ENCODE data around the gene SLC22A7.
"Not testable (repeated sequence)": the region's sequence is repeated elsewhere in the genome, so short reads cannot be mapped to it uniquely, and the experiment has no call there.

SLC22A7 gene

GRCh38 chr6:43301081-43301870 lies 3.2 kb downstream of the SLC22A7 start:
- no peak for DNase-seq (ENCODE audit: low read depth)

- no peak for DNase-seq (ENCODE audit: low read depth)
These were observed 4.1 kb downstream of the SLC22A7 start for GRCh38 chr6:43302126-43302525.

DNA sequence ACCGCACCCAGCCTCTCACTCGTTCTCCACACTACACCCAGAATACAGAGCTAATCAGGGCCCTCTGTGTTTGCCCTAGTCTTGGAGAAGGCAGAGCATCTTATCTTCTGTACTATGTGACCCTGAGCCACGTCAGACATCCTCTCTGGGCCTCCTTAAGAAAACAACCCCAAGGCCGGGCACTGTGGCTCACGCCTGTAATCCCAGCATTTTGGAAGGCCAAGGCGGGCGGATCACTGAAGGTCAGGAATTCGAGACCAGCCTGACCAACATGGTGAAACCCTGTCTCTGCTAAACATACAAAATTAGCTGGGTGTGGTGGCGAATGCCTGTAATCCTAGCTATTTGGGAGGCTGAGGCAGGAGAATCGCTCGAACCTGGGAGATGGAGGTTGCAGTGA lies 4.9 kb downstream of the SLC22A7 start:
- DNase-seq (ENCODE audit: low read depth), result not testable (repeated sequence)

- DNase-seq (ENCODE audit: low read depth), result no peak
These were observed 5.8 kb downstream of the SLC22A7 start for GRCh38 chr6:43303751-43304331.

GRCh38 chr6:43304361-43304760 lies 6.3 kb downstream of the SLC22A7 start:
- DNase-seq (ENCODE audit: low read depth), result no peak

- DNase-seq (ENCODE audit: low read depth), result no peak
These were observed 6.8 kb downstream of the SLC22A7 start for GRCh38 chr6:43304882-43305281.

DNA sequence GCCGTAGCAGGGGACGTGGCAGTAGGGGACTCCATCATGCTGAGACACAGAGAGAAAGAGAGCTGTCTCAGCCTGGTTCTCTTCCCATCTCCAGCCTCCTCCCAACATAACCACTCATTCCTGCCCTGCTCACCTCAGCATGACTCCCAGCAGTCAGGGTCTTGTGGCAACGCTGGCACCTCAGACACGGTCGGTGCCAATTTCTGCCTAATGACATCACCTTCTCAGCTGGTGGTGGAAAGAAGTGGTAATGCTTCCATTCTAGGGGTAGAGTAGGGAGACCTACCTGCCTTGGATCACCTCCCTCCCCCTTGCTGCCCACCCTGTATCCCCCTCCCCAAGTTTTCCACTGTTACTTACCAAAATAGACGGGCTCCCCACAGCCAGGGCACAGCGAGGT lies 8.0 kb downstream of the SLC22A7 start:
- no peak for DNase-seq (ENCODE audit: low read depth)

- DNase-seq (ENCODE audit: low read depth), result no peak
These were observed 9.5 kb downstream of the SLC22A7 start for GRCh38 chr6:43307451-43308100.

GRCh38 chr6:43308101-43308989 lies 10.3 kb downstream of the SLC22A7 start, which contains the start of gene CRIP3:
CRIP3 (minus strand) TSS chr6:43308826; CDS start chr6:43308792, 34 bp downstream.
- DNase-seq (ENCODE audit: low read depth), result peak; percentile 34

DNA sequence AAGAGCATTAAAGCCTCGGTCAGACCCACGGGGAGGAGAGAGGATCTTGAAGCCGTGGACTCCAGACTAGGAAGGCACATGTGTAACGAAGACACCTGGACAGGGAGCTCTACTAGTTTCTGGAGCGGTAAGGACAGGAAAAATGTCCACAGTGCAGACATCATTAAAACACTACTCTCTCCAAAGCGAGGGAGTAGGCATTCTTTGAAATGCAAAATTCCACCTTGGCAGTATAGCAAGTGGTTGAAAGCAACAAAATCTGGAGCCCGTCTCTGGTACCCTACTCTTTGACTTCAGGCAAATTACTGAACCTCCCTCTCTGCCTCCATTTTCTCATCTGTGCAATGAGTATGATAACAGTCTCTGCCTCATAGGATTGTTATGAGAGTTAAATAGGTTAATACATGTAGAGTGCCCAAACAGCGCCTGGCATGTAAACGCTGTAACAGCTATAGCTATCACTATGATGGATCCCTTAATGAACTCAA lies 11.0 kb downstream of the SLC22A7 start:
- DNase-seq (ENCODE audit: low read depth), result no peak

- DNase-seq (ENCODE audit: low read depth), result no peak
These were observed 12.1 kb downstream of the SLC22A7 start for GRCh38 chr6:43310134-43310533.

DNA sequence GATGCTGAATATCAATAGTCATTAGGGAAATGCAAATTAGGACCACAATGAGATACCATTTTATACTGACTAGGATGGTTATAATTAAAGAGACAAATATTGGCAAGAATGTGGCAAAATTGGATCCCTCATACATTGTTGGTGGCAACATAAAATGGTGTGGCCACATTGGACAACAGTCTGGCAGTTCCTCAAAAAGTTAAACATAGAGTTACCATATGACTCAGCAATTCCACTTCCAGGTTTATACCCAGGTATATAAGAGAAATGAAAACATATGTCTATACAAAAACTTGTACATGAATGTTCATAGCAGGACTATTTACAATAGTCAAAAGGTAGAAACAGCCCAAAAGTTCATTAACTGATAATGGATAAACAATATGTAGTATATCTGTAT lies 12.6 kb downstream of the SLC22A7 start:
- no peak for DNase-seq (ENCODE audit: low read depth)

DNA sequence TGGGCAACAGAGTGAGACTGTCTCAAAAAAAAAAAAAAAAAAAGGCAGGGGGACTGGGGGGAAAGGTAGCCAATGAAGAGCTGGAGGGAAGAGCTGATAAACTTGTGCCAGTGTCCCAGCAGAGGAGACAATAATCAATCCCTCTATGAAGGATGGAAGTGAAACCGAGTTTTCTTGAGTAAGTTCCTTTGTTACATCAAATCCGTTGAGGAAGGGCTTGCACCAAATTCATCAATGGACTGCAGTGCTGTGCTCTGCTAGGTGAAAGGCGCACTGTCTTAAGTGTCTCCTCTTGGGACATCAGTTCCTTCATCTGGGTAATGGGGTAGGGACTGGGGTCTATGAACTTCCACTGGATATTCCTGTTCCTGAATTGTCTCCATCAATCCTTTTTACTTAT lies 13.6 kb downstream of the SLC22A7 start:
- no peak for DNase-seq (ENCODE audit: low read depth)

DNA sequence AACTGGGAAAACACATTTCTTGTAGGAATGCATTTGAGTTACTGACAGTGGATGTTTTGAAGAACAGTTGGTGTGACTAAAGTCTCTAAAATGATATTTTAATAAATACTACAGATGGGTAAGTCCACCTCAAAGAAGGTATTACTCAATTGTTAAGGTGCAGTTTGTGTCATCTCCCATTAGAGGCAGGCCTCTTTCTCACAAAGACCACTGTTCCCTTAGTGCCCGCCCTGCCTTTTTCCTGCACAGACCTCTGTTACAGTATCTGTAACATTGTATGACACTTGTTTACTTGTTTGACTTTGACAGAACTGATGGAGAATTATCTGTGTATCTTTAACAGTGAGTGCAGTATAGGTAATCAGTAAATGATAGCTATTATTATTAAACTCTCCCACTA lies 15.8 kb downstream of the SLC22A7 start:
- DNase-seq (ENCODE audit: low read depth), result no peak

DNA sequence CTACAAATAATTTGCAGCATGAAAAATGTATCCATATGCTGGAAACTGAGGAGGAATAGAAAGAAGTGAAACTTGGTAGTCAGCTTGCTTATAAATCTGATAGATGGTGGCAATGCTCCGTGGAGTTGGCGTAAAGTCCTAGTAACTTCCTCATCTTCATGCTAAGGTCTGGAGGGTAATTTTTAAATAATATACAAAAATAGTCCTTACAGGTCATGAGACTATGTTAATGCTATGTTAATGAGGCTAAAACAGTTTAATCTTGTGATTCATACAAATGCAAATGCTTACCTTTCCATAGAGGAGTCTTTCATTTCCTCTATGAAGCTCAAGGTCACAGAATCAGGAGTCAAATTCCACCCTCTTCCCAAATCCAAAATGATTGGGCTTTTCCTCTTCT lies 20.0 kb downstream of the SLC22A7 start:
- DNase-seq (ENCODE audit: low read depth), result no peak

DNA sequence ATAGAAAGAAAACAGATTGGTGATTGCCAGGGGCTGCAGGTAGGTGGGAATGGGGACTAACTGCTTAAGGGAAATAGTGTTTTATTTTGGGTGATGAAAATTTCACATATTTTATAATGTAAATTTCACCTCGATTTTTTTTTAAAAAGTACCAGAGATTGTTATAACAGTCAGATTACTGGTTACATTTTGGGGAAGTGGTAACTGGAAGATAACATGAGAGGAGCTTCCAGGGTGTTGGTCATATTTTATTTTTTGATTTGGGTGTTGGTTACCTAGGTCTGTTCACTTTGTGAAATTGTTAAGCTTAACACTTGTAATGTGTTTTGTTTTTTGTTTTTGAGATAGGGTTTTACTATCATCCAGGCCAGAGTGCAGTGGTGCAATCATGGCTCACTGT lies 27.8 kb downstream of the SLC22A7 start:
- DNase-seq (ENCODE audit: low read depth), result no peak

DNA sequence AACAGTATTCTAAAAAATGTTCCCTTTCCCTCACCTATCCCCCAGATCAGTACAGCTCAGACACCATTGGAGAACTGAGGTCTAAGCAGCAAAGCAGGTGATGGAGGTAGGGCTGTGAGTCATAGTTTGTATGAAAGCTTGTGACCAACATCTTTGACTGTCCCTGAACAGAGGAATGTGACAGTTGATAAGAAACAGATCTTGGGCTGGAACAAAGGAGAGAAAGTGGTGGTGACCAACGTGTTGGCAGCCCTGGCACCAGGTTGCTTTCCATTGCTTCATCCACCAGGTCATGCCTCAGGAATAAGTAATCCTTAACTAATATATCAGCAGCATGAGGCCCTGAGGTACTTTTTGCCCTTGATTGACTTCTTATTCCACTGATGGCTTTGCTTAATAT lies 30.5 kb downstream of the SLC22A7 start:
- no peak for DNase-seq (ENCODE audit: low read depth)

- DNase-seq (ENCODE audit: low read depth), result no peak
These were observed 33.4 kb downstream of the SLC22A7 start for GRCh38 chr6:43331470-43331869.

DNA sequence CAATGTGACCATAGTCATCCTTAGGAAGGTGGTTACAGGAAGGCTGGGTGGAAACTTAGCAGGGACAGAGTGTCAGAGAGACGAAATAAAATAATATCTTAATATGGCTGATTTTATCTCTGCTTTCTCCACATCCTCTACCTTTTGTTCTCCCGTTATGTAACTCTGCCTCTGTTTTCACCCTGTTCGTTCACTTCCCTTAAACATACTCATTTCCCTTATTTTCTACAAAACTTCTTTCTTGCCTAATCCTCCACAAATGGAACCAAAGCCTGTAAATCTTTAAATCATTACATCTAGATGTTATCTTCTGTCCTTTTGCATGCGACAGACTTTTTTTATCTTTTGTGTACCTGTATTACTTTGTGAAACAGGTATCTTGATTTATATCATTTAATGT lies 33.8 kb downstream of the SLC22A7 start:
- DNase-seq (ENCODE audit: low read depth), result no peak

DNA sequence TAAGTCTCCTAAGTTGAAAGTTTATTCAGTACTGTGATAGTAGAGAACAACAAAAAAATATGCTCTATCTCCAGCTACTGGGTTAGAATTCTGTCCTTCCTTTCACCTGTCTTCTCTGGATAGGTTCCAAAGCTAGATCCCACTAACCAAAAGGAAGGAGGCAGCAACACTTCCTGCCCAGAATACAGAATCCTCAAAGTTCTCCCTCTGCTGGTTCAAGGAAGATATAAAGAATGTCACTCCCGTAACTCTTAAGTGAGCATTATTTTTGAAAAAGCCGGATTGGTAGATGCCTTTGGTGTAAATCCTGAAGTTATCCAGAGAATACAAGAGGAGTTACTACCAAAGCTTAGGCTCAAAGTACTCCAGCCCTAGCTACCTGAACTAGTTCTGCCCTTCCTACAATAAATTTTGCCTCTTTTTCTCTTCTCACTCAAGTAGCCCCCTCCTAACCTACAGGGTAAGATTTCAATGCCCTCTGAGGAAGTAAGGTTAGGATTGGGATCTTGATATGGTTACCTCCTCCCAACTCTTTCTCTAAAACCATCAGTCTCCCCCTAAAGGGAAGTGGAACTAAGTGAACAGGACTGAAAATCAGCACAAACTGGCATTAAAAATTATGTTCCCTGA lies 36.5 kb downstream of the SLC22A7 start:
- peak; percentile 46 for DNase-seq (ENCODE audit: low read depth)

- DNase-seq (ENCODE audit: low read depth), result no peak
These were observed 37.4 kb downstream of the SLC22A7 start for GRCh38 chr6:43335469-43335868.

DNA sequence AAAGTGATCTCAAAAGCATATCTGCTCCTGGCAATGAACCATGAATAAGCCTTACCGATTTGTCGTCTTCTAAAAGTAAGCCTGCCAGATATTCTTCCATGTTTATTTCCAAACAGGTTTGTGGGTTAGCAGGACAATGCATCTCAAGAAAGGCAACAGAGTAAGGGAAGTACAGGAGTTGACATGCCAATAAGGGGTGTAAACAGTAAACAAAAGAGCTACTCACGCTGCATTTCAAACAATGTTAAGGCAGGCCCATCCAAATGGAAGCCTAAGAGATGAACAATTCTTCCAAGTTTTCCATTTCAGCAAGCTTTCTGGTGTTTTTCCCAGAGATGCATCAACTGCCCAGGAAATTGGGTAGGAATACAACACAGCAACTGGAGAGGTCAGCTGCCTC lies 38.3 kb downstream of the SLC22A7 start:
- no peak for DNase-seq (ENCODE audit: low read depth)

Data from stromal cell of bone marrow (primary cell).